ENCODE data around the gene HELQ.
"Not testable (repeated sequence)": the region's sequence is repeated elsewhere in the genome, so short reads cannot be mapped to it uniquely, and the experiment has no call there.

HELQ gene

DNA sequence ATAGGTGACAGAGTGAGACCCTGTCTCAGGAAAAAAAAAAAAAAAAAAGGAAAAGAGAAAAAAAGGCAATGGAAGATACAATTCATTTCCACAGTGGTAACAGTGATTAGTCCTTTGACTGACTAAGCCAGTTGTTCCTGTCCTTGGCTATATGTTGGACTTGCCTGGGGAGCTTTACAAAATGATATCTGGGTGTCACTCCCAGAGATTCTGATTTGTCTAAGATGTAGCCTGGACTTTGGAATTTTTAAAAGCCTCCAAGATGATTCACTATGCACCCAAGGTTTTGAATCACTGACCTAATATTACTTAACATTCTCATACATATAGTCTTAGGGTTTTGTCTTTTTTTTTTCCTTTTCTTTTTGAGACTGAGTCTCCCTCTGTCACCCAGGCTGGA, 16.9 kb downstream of the HELQ start:
- DNase-seq = no peak

DNA sequence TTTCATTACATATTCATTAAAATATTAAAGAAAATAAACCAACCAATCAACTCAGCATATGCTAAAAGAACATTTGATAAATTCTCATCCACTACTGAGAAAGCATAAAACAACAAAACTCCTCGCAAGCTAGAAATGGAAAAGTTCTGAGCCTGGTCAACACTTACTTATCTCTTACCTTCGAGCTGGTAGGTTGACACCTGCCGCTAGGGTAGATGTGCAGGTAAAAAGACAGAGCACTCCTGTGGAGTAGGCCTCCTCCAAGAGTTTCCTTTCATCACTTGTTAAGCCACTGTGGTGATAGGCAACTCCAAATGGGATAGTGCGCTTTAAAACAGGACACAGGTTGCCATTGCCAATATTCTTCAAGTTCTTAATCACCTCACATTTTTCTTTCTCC, 18.9 kb downstream of the HELQ start:
- no peak for DNase-seq

DNA sequence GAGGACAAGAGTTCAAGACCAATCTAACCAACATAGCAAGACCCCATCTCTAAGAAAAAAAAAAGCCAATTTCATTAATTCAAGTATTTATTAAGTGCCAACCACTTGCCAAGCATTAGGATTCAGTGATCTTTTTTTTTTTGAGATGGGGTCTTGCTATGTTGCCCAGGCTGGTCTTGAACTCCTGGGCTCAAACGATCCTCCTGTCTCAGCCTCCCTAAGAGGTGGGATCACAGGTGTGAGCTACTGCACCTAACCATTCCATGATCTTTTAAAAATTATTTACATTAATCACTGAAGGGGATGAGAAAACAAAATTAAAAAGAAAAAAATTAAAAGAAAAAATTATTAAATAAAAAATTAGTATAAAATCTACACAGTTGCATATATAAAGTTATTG, 24.4 kb downstream of the HELQ start:
- no peak for DNase-seq

DNA sequence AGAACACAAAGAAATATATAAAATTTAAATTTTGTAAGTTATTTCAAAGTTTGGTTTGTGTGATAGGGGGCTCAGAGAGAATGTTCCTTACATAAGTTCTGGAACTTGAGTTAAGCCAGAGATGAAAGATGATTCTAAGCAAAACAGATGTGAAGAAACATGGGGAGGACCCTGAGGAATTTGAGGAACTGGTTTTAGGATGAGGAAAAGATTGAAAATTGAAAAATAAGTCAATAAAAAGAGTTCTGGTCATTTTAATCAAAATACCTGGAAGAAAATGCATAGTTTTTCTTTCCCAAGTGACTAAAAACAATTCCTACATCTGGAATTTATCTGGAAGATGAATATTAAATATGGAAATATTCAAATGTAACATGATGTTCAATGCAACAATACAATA, 37.4 kb downstream of the HELQ start:
- DNase-seq = no peak

DNA sequence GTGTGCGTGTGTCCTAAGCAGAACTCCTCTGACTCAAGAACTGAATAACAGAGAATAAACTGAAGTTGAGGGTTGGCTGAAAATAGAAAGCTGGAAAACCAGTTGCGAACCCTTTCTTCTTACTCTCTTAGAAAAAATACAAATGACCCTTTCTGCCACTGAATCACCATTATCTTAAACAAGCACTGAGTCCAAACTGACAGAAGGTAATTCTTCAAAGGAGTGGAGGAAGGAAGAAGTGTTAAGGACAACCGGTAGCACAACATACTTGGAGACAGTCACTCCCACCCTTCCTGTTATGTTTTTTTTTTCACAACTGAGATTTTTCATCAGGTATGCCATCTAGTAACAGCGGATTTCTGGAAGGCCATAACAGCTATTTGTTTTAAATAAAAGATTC, 38.1 kb downstream of the HELQ start:
- no peak for DNase-seq

DNA sequence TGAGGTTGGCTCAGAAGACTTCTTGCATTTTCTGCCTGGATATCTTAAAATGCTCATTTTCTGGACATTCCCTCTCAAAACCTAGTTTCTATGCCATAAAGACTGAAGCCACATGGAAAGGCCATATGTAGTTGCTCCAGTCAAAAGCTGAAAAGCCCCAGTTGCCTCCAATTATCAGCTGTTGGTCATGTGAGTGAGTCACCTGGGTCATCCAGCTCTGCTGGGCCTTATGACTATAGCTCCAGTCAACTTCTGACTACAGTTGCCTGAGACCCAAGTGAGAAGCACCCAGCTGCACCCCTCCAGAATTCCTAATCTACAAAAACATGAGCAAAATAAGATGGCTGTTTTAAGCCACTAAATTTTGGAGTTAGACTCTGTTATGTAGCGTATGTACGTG, 41.9 kb downstream of the HELQ start:
- no peak for DNase-seq

DNA sequence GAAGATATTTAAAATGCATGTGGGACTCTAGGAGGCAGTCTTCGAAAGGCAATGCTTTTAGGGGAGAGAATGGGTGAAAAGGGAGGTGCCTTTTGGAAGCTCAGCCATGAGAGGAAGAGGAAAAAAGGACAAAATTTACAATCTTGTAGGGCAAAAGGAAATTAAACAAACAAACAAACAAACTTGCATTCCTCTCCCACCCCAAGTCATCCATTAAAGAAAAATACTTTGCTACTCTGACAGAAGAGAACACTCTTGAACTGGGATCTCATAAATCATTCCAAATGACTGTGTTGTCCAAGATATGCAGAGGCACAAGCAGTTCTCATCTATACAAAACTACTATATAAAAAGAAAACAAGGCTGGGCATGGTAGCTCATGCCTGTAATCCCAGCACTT, 46.7 kb downstream of the HELQ start:
- no peak for DNase-seq

DNA sequence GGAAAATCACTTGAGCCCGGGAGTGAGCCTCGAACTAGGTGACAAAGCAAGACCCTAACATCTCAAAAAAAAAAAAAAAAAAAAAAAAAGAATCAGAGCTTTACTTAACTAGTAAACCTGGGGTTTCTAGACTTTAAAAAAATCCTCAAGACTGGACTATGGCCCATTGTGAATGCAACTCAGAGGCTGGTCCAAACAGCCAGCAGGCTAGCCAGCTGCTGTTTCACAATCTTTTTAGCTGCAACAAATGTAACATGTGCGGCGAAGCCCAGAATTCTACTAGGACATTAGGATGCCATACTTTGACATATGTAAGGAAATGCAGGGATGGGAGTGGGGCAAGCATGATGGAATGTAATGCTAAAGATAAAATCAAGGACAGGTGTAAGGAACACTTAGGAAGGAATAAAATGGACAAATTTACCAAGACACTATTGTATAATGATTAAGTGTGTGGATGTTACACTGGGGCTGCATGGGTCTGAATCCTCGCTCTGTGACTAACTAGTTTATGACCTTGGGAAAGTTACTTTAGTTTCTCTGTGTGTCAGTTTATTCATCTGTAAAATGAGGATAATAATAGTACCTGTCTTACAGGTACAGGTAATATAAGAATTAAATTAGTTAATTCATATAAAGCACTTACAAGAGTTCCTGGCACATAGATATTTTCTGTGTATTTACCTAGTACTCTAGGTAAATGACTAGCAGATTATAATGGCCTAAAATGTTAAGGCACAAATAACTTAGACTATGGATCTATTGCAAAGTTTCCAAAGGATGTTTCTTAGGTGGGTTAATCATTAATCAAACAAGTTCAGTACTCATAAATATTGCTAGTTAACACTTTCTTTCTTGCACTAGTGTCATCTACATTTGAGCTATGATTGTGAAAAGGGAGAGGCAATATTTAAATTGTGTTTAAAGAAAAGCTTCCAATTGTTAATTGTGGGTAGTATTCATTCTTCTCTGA, 49.5 kb downstream of the HELQ start:
- no peak for DNase-seq

DNA sequence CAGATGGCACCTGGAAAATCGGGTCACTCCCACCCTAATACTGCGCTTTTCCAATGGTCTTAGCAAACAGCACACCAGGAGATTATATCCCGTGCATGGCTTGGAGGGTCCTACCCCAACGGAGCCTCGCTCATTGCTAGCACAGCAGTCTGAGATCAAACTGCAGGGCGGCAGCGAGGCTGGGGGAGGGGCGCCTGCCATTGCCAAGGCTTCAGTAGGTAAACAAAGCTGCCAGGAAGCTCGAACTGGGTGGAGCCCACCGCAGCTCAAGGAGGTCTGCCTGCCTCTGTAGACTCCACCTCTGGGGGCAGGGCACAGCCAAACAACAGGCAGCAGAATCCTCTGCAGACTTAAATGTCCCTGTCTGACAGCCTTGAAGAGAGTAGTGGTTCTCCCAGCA, 57.5 kb downstream of the HELQ start:
- not testable (repeated sequence) for DNase-seq

DNA sequence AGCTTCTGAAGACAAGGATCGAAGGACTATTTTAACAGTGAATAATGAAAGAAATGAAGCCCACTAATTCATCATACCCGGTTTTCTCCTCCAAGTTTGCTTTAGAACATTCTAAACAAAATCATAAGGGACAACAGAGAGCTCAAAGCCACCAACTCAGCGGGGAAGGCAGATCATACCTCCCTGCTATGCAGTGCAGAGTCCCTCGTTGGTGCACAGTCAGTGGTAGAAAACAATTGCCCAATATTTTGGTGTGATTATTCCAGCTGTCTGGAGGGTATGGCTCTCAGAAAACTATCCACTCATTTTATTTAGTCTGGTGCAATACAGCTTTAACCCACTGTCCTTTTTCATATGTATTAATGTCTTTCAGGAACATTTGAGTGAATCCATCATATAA, 61.7 kb downstream of the HELQ start:
- no peak for DNase-seq

DNA sequence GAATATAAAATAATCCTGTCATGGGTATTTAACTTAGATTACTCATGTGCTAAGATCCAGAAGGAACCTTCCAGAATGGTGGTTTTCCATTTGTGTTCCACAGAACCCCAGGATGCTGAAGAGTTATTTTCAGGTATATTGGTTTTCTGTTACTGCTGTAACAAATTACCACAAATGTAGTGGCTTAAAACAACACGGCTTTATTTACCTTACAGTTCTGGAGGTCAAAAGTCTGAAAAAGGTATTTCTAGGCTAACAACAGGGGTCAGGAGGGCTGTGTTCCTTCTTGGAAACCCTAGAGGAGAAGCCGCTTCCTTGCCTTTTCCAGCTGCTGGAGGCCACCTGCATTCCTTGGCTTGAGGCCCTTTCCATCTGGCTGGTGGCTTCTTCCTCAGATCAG, 63.1 kb downstream of the HELQ start:
- no peak for DNase-seq

DNA sequence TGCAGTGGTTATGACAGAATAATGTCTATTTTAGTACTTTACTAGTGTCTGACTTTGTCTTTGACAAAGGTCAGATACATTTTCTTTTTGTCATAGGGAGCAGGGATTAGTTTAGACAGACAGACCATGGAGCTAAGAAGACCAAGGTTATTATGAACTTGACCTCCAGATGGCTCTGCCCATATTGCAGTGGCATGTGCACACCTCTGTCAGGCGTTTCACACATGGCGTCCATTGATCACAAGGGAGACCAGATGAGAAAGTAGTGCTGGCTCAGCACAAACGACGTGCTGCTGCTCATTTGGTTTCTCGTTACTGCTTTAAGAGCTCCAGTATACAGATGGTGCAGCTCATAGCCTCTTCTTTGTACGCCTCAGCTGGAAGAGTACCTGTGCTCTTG, 64.7 kb downstream of the HELQ start:
- no peak for DNase-seq

DNA sequence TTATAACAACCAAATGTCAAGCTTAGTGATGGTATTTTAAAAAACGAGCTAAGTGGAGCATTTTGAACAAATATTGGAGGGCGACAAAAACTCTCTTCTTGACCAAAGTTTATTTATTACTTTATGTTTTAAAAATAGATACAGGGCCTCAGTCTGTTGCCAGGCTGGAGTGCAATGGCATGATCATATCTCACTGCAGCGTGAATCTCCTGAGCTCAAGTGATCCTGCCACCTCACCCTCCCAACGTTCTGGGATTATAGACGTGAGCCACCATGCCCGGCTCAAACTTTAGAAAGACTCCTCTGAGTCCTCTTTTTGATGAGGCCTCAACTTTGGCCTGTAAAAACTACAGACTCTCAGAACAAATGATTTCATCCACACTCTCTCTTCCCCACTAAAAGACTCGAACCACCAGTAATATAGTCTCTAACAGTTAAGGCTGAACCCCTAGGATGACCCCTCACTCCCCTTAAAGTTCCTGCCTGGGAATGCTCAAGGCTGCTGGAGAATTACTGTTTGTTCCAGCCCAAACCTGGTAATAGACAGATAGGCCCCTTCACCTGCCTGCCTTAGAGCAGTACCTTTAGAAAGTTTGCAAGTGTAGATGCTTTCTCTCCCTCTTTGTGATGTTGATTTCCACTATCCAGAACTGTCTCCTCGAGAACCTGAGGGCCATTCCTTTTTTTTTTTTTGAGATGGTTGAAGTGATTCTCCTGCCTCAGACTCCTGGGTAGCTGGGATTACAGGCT, 65.7 kb downstream of the HELQ start:
- DNase-seq = no peak

DNA sequence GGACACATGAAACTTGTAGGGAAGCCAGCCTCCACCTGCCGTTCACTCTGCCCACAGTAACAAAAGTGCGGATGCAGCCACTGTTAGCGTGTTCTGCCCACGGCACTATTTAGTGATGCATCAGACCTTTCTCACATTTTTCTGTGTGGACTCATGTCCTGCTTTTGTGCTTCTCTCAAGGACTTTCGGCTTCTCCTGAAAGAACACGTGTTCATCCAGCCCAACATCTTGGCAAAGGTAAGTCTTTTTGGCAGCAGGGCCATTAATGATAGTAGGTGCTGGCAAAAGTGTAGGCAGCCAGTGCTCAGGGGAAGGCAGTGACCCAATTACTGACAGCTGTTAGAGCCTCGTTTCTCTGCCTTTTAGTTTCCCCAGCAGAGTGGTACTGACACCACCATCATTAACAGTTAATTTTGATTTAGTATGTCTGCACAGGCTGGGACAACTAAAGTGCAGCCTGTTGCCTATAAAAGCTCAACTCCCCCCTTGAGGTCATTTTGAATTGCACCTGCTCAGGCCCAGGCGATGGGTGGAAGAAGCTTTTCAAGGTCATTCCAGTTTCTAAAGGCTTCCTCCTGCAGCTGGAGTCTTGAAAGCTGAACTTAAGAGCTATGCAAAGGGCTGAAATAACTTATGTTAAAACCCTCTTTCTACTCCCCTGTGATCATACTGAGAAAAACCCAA, 66.4 kb downstream of the HELQ start:
- peak; percentile 44 for DNase-seq

DNA sequence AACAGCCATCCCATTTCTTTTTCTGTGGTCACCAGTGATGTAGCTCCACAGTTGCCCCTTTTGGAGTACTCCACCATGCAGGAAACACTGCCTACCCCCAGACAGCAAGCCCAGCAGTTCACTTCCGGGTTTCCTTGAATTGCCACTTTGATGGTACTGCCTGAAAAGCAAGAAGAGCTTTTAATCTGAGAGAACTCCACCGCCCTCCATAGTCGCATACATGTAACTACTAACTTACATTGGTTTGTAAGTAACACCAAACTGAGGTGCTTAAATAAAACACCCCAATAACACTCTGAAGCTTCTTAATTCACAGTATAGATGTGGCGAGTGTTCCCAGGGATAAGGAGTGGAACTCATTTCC, 67.3 kb downstream of the HELQ start:
- no peak for DNase-seq

DNA sequence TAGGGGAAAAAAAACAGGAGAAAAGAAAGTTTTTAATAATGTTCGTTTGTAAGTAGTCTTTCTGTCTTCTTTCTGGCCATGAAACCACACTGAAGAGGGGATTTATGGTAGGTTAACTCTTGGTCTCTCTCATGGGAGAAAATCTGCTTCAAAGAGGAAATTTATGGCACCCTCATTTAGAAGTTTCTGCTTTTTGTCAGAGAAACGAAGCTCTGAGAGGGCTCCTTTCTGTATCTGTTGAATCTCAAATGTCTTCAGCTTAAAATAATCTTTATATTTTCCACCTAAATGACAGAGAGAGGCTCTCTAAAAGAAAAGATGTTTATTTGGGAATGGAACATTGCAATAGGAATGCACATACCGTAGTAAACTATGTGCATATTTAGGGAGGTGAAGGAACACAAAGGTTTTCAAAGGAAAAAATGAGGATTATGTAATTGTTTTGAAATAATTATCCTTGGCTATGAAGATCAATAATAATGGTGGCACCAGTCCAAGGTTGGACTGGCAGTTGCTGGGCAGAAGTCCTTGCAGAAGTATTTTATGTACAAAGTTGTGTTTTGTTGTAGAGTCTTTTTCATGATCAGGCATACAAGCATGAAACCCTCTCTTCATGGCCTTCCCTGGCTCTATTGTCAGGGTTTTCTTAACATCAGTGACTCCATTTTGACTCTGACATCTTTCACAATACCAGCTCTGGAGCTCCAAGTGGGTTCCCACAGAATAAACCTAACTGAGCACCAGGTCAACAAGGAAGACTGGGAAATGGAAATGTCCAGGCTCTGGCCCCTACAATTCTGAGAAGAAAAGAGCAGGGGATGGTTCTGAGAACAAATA, 67.9 kb downstream of the HELQ start:
- no peak for DNase-seq

DNA sequence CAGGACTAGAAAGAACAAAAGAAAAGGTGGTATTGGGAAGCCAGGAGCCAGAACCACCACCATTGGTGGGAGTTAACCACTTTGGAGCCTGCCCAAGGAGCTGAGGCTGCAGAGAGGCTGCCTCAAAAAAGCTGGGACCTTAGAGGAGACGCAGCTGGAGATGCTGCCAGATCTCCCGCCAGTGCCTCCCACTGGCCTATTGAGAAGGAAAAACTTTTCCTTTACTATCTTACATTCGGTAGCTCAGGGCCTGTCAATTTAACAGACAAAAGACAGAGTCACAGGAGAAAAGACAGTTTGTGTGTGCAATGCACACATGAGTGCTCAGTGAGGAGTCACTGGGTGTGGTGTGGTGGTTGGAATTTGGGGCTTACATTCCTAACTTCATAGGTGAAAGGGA, 68.6 kb downstream of the HELQ start:
- no peak for DNase-seq

DNA sequence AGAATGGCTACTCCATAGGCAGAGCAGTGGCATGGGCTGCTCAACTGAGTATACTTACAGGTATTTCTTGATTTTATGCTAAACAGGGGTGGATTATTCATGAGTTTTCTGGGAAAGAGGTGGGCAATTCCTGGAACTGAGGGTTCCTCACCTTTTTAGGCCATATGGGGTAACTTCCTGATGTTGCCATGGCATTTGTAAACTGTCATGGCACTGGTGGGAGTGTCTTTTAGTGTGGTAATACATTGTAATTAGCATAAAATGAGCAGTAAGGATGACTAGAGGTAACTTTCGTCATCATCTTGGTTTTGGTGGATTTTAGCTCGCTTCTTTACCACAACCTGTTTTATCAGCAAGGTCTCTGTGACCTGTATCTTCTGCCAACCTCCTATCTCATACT, 72.8 kb downstream of the HELQ start:
- no peak for DNase-seq

DNA sequence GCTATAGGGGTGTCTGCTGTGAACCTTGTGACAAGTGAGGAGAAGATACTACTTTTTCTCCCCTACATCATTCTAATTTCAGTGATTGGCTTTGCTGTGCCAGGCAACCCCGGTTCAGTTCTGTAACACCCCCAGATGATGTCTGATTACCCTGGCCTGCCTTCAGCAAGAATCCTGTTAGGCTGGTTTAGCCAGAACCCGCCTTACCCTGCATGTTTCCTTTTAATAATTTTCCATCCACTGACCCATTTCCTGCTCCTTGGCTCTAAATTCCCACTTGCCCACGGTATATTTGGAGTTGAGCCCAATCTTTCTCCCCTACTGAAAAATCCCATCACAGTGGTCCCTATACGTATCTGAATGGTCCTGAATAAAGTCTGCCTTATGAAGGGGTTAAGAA, 74.5 kb downstream of the HELQ start:
- DNase-seq = no peak

DNA sequence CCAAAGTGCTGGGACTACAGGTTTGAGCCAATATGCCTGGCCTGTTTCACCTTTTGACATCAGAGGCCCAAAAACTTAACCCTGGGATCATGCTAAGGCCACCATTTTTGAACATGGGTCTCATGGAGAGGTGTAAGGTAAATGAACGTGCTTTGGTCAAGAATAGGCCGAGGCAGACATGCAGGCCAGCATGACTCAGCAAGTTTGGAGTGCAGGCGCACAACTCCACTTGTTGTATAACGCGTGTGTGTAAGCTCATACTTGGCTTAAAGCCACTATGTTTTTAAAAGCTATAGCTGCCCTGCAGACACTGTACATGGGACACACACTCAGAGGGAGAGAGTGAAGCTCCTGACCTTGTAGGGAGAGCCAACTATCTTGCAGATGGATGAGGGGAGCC, 77.2 kb downstream of the HELQ start:
- no peak for DNase-seq

DNA sequence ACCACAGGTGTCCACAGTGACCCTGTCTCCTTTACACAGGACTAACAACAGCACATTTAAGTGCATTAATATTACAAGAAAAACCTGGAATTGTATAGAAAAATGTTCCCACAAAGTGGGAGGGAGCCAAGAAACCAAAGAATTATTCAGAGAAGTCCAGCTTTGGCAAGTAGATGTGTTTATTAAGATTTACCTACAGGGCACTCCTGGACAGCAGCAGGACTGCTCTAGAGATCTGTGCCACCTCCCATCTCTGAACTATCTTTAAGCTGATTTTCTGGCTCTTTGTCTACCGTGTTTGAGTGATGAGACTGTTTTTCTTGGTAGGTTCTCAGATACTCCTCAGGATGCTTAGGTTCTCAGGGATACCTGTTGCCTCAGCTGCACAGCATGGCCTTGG, 82.7 kb downstream of the HELQ start:
- DNase-seq = no peak

DNA sequence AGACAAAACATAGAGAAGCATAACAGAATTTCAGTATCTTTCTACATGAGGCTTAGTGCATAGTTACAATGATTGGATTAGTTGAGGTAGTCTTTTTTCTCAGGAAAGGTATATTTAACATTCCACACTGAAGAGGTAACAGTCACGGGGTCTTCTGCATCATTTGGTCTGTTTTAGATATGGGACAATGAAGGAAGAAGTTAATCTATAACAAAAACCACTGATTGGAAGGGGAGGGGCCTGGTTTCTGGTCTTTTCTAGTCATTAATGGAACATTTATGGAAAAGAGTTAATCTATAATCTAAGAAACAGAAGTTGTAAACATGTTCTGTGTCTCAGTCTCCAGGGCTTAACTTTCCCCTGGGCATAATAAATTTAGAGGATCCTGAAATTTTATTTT, 83.7 kb downstream of the HELQ start:
- no peak for DNase-seq

DNA sequence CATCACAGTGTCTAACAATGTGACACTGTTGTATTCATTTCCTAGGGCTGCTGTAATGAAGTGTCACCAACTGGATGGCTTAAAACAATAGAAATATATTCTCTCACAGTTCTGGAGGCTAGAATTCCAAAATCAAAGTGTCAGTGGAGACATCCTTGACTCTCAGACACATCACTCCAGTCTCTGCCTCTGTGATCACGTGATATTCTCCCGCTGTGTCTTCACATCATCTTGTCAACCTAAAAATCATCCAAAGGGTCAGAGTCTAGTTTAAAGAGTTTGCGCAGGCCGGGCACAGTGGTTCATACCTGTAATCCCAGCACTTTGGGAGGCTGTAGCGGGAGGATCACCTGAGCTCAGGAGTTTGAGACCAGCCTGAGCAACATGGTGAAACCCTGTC, 84.4 kb downstream of the HELQ start:
- DNase-seq = no peak
